Naive thymus-derived CD4-positive, alpha-beta T cell (primary cell): ENCODE measurements around the gene CSRP3. TPM values are rescaled to one million over a fixed set of nuclear protein-coding genes. Genes with fewer than 3 reads are reported as not detected.

ENCODE experiments used
- ATAC-seq: fragments of 150-1000 bp; cut with Tn5 transposase; 2 replicates; pipeline ENCODE4 v1.10.0; 2021; ENCODE audit warnings: mild to moderate bottlenecking, moderate library complexity
- CTCF ChIA-PET: fragments of 350-600 bp; sonication (Branson Sonifier 250); formaldehyde crosslinking; loops from one replicate; lab custom pipeline; 2021; ENCODE audit warnings: antibody characterized with exemption; lab: Charles Lee
- POLR2A ChIA-PET: fragments of 350-600 bp; sonication (Branson Sonifier 250); formaldehyde crosslinking; loops from one replicate; lab custom pipeline; 2021; ENCODE audit warnings: antibody characterized with exemption, inconsistent platforms; lab: Charles Lee
- DNase-seq, 9 donors: peaks; one replicate each; pipeline versions ENCODE4 v3.0.0 to v3.0.0-alpha.2; 2020 to 2022; ENCODE audit warnings: mixed read lengths in 1 of 9
- H3K27ac ChIP-seq: one replicate; pipeline ENCODE4 v1.7.0; 2013; ENCODE audit warnings: mild to moderate bottlenecking, low read depth, low read length, moderate library complexity
- H3K27me3 ChIP-seq, 2 donors: one replicate each; pipeline ENCODE4 v1.7.0; 2013; ENCODE audit warnings: low read length in 2 of 2, mild to moderate bottlenecking in 2 of 2, moderate library complexity in 2 of 2; ENCODE audit not compliant: control insufficient read depth in 2 of 2, insufficient read depth in 2 of 2
- H3K36me3 ChIP-seq, 3 experiments: 1 replicate in 2 of 3; 2 replicates in 1 of 3; pipeline ENCODE4 v1.7.0; 2013; ENCODE audit warnings: low read length in 3 of 3, mild to moderate bottlenecking in 3 of 3, moderate library complexity in 1 of 3; ENCODE audit not compliant: insufficient read depth in 3 of 3, control insufficient read depth in 2 of 3
- H3K4me1 ChIP-seq, 2 donors: one replicate each; pipeline ENCODE4 v1.7.0; 2013; ENCODE audit warnings: low read length in 2 of 2, mild to moderate bottlenecking in 2 of 2, moderate library complexity in 1 of 2; ENCODE audit not compliant: control insufficient read depth in 2 of 2, insufficient read depth in 2 of 2
- H3K4me3 ChIP-seq: 2 replicates; pipeline ENCODE4 v1.7.0; 2013; ENCODE audit warnings: mild to moderate bottlenecking, low read length
- H3K9me3 ChIP-seq, 3 experiments: 1 replicate in 2 of 3; 2 replicates in 1 of 3; pipeline ENCODE4 v1.7.0; 2013; ENCODE audit warnings: low read length in 3 of 3; ENCODE audit not compliant: control insufficient read depth in 2 of 3
- H3K27ac Mint-ChIP-seq, 9 donors: one replicate each; pipeline ENCODE4 v1.8.0; 2020 to 2022; ENCODE audit warnings: mixed read lengths in 9 of 9, mild to moderate bottlenecking in 8 of 9, moderate library complexity in 5 of 9, inconsistent platforms in 2 of 9
- H3K27me3 Mint-ChIP-seq, 5 donors: one replicate each; pipeline ENCODE4 v1.8.0; 2021 to 2022; ENCODE audit warnings: mixed read lengths in 5 of 5, mild to moderate bottlenecking in 1 of 5
- H3K36me3 Mint-ChIP-seq, 5 donors: one replicate each; pipeline ENCODE4 v1.8.0; 2020 to 2022; ENCODE audit warnings: mixed read lengths in 5 of 5, mild to moderate bottlenecking in 3 of 5, inconsistent platforms in 1 of 5
- H3K4me1 Mint-ChIP-seq, 7 donors: one replicate each; pipeline ENCODE4 v1.8.0; 2020 to 2022; ENCODE audit warnings: mixed read lengths in 7 of 7, mild to moderate bottlenecking in 3 of 7, inconsistent platforms in 1 of 7
- H3K4me3 Mint-ChIP-seq, 10 donors: one replicate each; pipeline ENCODE4 v1.8.0; 2020 to 2022; ENCODE audit warnings: mild to moderate bottlenecking in 10 of 10, mixed read lengths in 10 of 10, moderate library complexity in 6 of 10, inconsistent platforms in 2 of 10
- H3K9me3 Mint-ChIP-seq, 11 donors: one replicate each; pipeline ENCODE4 v1.8.0; 2020 to 2022; ENCODE audit warnings: mixed read lengths in 11 of 11, mild to moderate bottlenecking in 4 of 11, inconsistent platforms in 1 of 11, moderate library complexity in 1 of 11
- intact Hi-C, 2 donors: fragments of 100-400 bp; cut with micrococcal nuclease; formaldehyde crosslinking; loops; one replicate each; pipeline ENCODE4 v1.15.1; 2023
- polyA plus RNA-seq, 2 donors: library from polyadenylated mRNA; unstranded; fragments of 300-500 nt; fragmentation: Illumina TruSeq; gene quantifications; one replicate each; pipeline ENCODE4 v1.2.3, GENCODE V29; 2021
- total RNA-seq, 6 experiments: library from RNA in 5 of 6; stranded (reverse) in 5 of 6; gene quantifications; 1 replicate in 5 of 6; 2 replicates in 1 of 6; pipeline ENCODE4 v1.2.3 and lab custom pipeline; 2021 to 2026

CSRP3 gene
- not detected for total RNA-seq
- not detected for polyA plus RNA-seq
- not detected for total RNA-seq (lab: John Stamatoyannopoulos, UW)

GRCh38 chr11:19201737-19202605 lies at the start of gene CSRP3:
Gene CSRP3 (minus strand): TSS chr11:19201983. CDS start chr11:19192448, 9,535 bp downstream.
- Mint-ChIP-seq H3K27me3 (peaks cover 2 to 33% (median 15%) of the 10 kb centered on the region in 5 donors), H3K36me3 (peaks cover 0 to 3% (median 0%) of the 10 kb centered on the region in 5 donors), H3K27ac (no peak within 1 kb of the TSS), H3K9me3 (peaks cover 0 to 1% (median 0%) of the 10 kb centered on the region in 11 donors), H3K4me1 (peaks cover 0 to 2% (median 0%) of the 10 kb centered on the region in 7 donors), H3K4me3 (no peak within 1 kb of the TSS)
- no peak for DNase-seq
- ATAC-seq = no peak
- no peak within 1 kb of the TSS for H3K27ac ChIP-seq
- no peaks in the 10 kb centered on the region for H3K4me1 ChIP-seq
- no peaks in the 10 kb centered on the region for H3K36me3 ChIP-seq
- H3K27me3 ChIP-seq = peaks cover 0 to 7% of the 10 kb centered on the region in 2 donors
- no peak within 1 kb of the TSS for H3K4me3 ChIP-seq
- ChIA-PET POLR2A (no interaction called here), CTCF (no interaction called here)
- intact Hi-C loops = no loop called here
- no peaks in the 10 kb centered on the region for H3K9me3 ChIP-seq

- Mint-ChIP-seq H3K27ac (no peak overlapping the region), H3K27me3 (peaks cover 33 to 58% (median 38%) of the 10 kb centered on the region in 5 donors), H3K36me3 (peaks cover 0 to 6% (median 0%) of the 10 kb centered on the region in 5 donors), H3K4me3 (no peak overlapping the region), H3K4me1 (no peaks in the 10 kb centered on the region), H3K9me3 (peaks cover 0 to 19% (median 5%) of the 10 kb centered on the region in 11 donors)
- H3K9me3 ChIP-seq = peaks cover 0 to 5% (median 0%) of the 10 kb centered on the region in 3 experiments
- no peaks in the 10 kb centered on the region for H3K27me3 ChIP-seq
- no peaks in the 10 kb centered on the region for H3K36me3 ChIP-seq
- CTCF ChIA-PET = no interaction called here
- H3K27ac ChIP-seq = no peak overlapping the region
- no peak overlapping the region for H3K4me3 ChIP-seq
- no peak for ATAC-seq
- H3K4me1 ChIP-seq = no peaks in the 10 kb centered on the region
- DNase-seq = no peak
- POLR2A ChIA-PET = no interaction called here
- intact Hi-C loops = no loop called here
These were observed 49.8 kb upstream of the CSRP3 start for GRCh38 chr11:19251577-19251976.

GRCh38 chr11:19246816-19247215 lies 45.0 kb upstream of the CSRP3 start:
- ATAC-seq = no peak
- Histone ChIP-seq H3K4me3 (no peak overlapping the region), H3K36me3 (no peaks in the 10 kb centered on the region), H3K27me3 (peaks cover 6 to 19% of the 10 kb centered on the region in 2 donors), H3K4me1 (peaks cover 6% of the 10 kb centered on the region in 2 donors), H3K27ac (no peak overlapping the region), H3K9me3 (no peaks in the 10 kb centered on the region)
- ChIA-PET CTCF (no interaction called here), POLR2A (no interaction called here)
- peaks cover 8 to 25% (median 13%) of the 10 kb centered on the region in 7 donors for H3K4me1 Mint-ChIP-seq
- DNase-seq = no peak
- H3K9me3 Mint-ChIP-seq = peaks cover 0 to 19% (median 0%) of the 10 kb centered on the region in 11 donors
- peaks cover 0 to 2% (median 0%) of the 10 kb centered on the region in 5 donors for H3K36me3 Mint-ChIP-seq
- no peak overlapping the region for H3K4me3 Mint-ChIP-seq
- intact Hi-C loops = no loop called here
- H3K27me3 Mint-ChIP-seq = peaks cover 54 to 77% (median 64%) of the 10 kb centered on the region in 5 donors
- no peak overlapping the region for H3K27ac Mint-ChIP-seq

GRCh38 chr11:19245351-19245750 lies 43.6 kb upstream of the CSRP3 start:
- DNase-seq = no peak
- Mint-ChIP-seq H3K9me3 (peaks cover 0 to 15% (median 0%) of the 10 kb centered on the region in 11 donors), H3K27ac (no peak overlapping the region), H3K4me1 (peaks cover 8 to 25% (median 18%) of the 10 kb centered on the region in 7 donors), H3K36me3 (peaks cover 0 to 2% (median 0%) of the 10 kb centered on the region in 5 donors), H3K27me3 (peaks cover 47 to 76% (median 65%) of the 10 kb centered on the region in 5 donors), H3K4me3 (no peak overlapping the region)
- Histone ChIP-seq H3K9me3 (no peaks in the 10 kb centered on the region), H3K4me3 (no peak overlapping the region), H3K27me3 (peaks cover 8 to 23% of the 10 kb centered on the region in 2 donors), H3K27ac (no peak overlapping the region), H3K36me3 (no peaks in the 10 kb centered on the region), H3K4me1 (peaks cover 8 to 9% of the 10 kb centered on the region in 2 donors)
- ATAC-seq = no peak
- POLR2A ChIA-PET = no interaction called here
- CTCF ChIA-PET = no interaction called here
- intact Hi-C loops = no loop called here

- H3K27me3 Mint-ChIP-seq = peaks cover 40 to 72% (median 64%) of the 10 kb centered on the region in 5 donors
- ATAC-seq (no peak), DNase-seq (no peak)
- Histone ChIP-seq H3K4me1 (peaks cover 12 to 13% of the 10 kb centered on the region in 2 donors), H3K27me3 (peaks cover 8 to 25% of the 10 kb centered on the region in 2 donors), H3K27ac (no peak overlapping the region), H3K9me3 (no peaks in the 10 kb centered on the region), H3K36me3 (no peaks in the 10 kb centered on the region), H3K4me3 (no peak overlapping the region)
- peaks cover 0 to 10% (median 0%) of the 10 kb centered on the region in 11 donors for H3K9me3 Mint-ChIP-seq
- ChIA-PET CTCF (no interaction called here), POLR2A (no interaction called here)
- no peak overlapping the region for H3K27ac Mint-ChIP-seq
- intact Hi-C loops = loop anchor here (5.0 kb wide), 2 partner anchors 167 to 1118 kb away; partner anchors contain the start of gene HTATIP2 (in 1 of the 2)
- no peak overlapping the region for H3K4me3 Mint-ChIP-seq
- H3K4me1 Mint-ChIP-seq = peaks cover 8 to 25% (median 22%) of the 10 kb centered on the region in 7 donors
- H3K36me3 Mint-ChIP-seq = peaks cover 0 to 5% (median 0%) of the 10 kb centered on the region in 5 donors
These were observed 42.8 kb upstream of the CSRP3 start for GRCh38 chr11:19244621-19245020.

- Mint-ChIP-seq H3K36me3 (peaks cover 0 to 5% (median 0%) of the 10 kb centered on the region in 5 donors), H3K9me3 (peaks cover 0 to 8% (median 0%) of the 10 kb centered on the region in 11 donors), H3K4me1 (peaks cover 8 to 29% (median 22%) of the 10 kb centered on the region in 7 donors), H3K4me3 (no peak overlapping the region), H3K27ac (no peak overlapping the region), H3K27me3 (peaks cover 35 to 73% (median 59%) of the 10 kb centered on the region in 5 donors)
- POLR2A ChIA-PET = no interaction called here
- Histone ChIP-seq H3K27ac (no peak overlapping the region), H3K4me1 (peaks cover 12 to 13% of the 10 kb centered on the region in 2 donors), H3K27me3 (peaks cover 8 to 25% of the 10 kb centered on the region in 2 donors), H3K36me3 (no peaks in the 10 kb centered on the region), H3K4me3 (no peak overlapping the region), H3K9me3 (no peaks in the 10 kb centered on the region)
- DNase-seq = no peak
- ATAC-seq = no peak
- CTCF ChIA-PET = no interaction called here
- intact Hi-C loops = loop anchor here (5.0 kb wide), 2 partner anchors 167 to 1118 kb away; partner anchors contain the start of gene HTATIP2 (in 1 of the 2)
These were observed 42.3 kb upstream of the CSRP3 start for GRCh38 chr11:19244084-19244483.
